ENCODE measurements around the gene FILIP1. TPM values are rescaled to one million over a fixed set of nuclear protein-coding genes. Genes with fewer than 3 reads are reported as not detected.

Gene FILIP1
- total and polyA plus RNA-seq, 10 of the 15 experiments (the other 5 are each of a cell fraction or from before 2014, with no cell fraction given), result 0.23 to 2.0 (median 0.44) TPM

GRCh38 chr6:75437421-75437891 lies 56.1 kb downstream of the FILIP1 start:
- H4K20me1 ChIP-seq (ENCODE audit: control insufficient read depth, insufficient read depth), result no peaks in the 10 kb centered on the region
- BruUV-seq (replicated peaks), result no TSS peak
- H3K9ac ChIP-seq (ENCODE audit: control insufficient read depth, insufficient read depth, low read length), result no peak overlapping the region
- no peak for FAIRE-seq
- ChIA-PET CTCF (interaction anchor here (1.1 to 1.7 kb wide), 2 partner anchors 9 to 140 kb away, joined by 3 to 4 read pairs; no protein-coding TSS in a partner anchor), RAD21 (ENCODE audit: unreplicated experiment) (no interaction called here), POLR2A (no interaction called here), SMC1A (ENCODE audit: uncharacterized antibody, unreplicated experiment) (interaction anchor here (0.9 to 1.7 kb wide), 6 partner anchors 9 to 85 kb away, joined by 3 to 6 read pairs (median 5); partner anchors contain the start of gene FILIP1)
- H3K4me3 ChIP-seq, result no peak overlapping the region
- ATAC-seq, result no peak
- in situ Hi-C loops (cut with MboI) (no loop called here), intact Hi-C loops (cut with micrococcal nuclease; ENCODE audit: unreplicated experiment) (no loop called here)
- no peak overlapping the region for H2AFZ ChIP-seq (ENCODE audit: control insufficient read depth, low read depth, low read length)
- no peaks in the 10 kb centered on the region for H3K79me2 ChIP-seq (ENCODE audit: control insufficient read depth, insufficient read depth, low read length)
- DNase-seq (ENCODE audit: low read depth, low spot score), result no peak
- WGBS (ENCODE audit: insufficient coverage, insufficient replicate concordance, low lambda C conversion rate, missing lambda C conversion rate), result 47% methylated on average over 3 of the region's 3 CpGs
- no peaks in the 10 kb centered on the region for H3K36me3 ChIP-seq (ENCODE audit: control insufficient read depth in 2 of 2, insufficient read depth in 2 of 2, low read length in 1 of 2)
- H3K9me3 ChIP-seq (replicated peaks; ENCODE audit: control insufficient read depth, insufficient read depth, low read length), result no peaks in the 10 kb centered on the region
- no peak overlapping the region for H3K27ac ChIP-seq (ENCODE audit: control insufficient read depth, insufficient read depth)
- H3K4me1 ChIP-seq (ENCODE audit: control insufficient read depth, insufficient read depth, low read length), result no peaks in the 10 kb centered on the region
- H3K4me2 ChIP-seq (ENCODE audit: control insufficient read depth, insufficient read depth), result no peak overlapping the region
- H3K27me3 ChIP-seq (replicated peaks in 1 of 2; ENCODE audit: control insufficient read depth in 2 of 2, insufficient read depth in 2 of 2, low read length in 1 of 2), result no peaks in the 10 kb centered on the region
- TF ChIP-seq HSF1 (IDR thresholded peaks at IDR 0.05; ENCODE audit: low read depth, low read length) (no peak), NFXL1 (IDR thresholded peaks at IDR 0.05; ENCODE audit: borderline replicate concordance) (no peak), WRNIP1 (IDR thresholded peaks at IDR 0.05; ENCODE audit: borderline replicate concordance, low read depth, low read length) (no peak), HCFC1 (IDR thresholded peaks at IDR 0.05; ENCODE audit: low read length) (no peak), POLR2AphosphoS5 (IDR thresholded peaks at IDR 0.05; ENCODE audit: low read length) (no peak), TAF1 (IDR thresholded peaks at IDR 0.05; ENCODE audit: borderline replicate concordance, low read depth, low read length) (no peak), ZBTB33 (IDR thresholded peaks at IDR 0.05) (no peak), CBX5 (IDR thresholded peaks at IDR 0.05; ENCODE audit: low read depth) (no peak), ZNF274 (IDR thresholded peaks at IDR 0.05; ENCODE audit: insufficient read depth, insufficient read length) (no peak), FOS (IDR thresholded peaks at IDR 0.05; ENCODE audit: borderline replicate concordance, extremely low read depth, insufficient read length) (no peak), BCL3 (IDR thresholded peaks at IDR 0.05; ENCODE audit: borderline replicate concordance, insufficient read depth, low read depth, low read length, poor library complexity, severe bottlenecking) (no peak), NFIC (IDR thresholded peaks at IDR 0.05; ENCODE audit: low read depth, low read length) (no peak), STAT3 (IDR thresholded peaks at IDR 0.05; ENCODE audit: low read depth, low read length) (no peak), IRF4 (IDR thresholded peaks at IDR 0.05; ENCODE audit: low read depth, low read length) (no peak), CUX1 (IDR thresholded peaks at IDR 0.05; ENCODE audit: insufficient replicate concordance, low read depth, low read length) (no peak)

Measured in GM12878 (cell line).